Activated T-helper 1 cell treated with anti-CD3 and anti-CD28 coated beads, Interleukin-2, amount 50 U/mL, for 16 hours (primary cell): ENCODE measurements around the gene LAMA2.

Experiments
- DNase-seq, 2 donors: peaks; one replicate each; pipeline ENCODE4 v3.0.0-alpha.2; 2020; ENCODE audit warnings: low read depth in 1 of 2, low spot score in 1 of 2

The LAMA2 gene

GRCh38 chr6:129507846-129508245 lies 624.9 kb downstream of the LAMA2 start:
- DNase-seq, result no peak

GRCh38 chr6:129508477-129509145 lies 625.7 kb downstream of the LAMA2 start:
- DNase-seq, result no peak

GRCh38 chr6:129510950-129511349 lies 628.0 kb downstream of the LAMA2 start:
- no peak for DNase-seq

- no peak for DNase-seq
Observed at GRCh38 chr6:129513471-129513870, 630.5 kb downstream of the LAMA2 start.

GRCh38 chr6:129515004-129515403 lies 632.1 kb downstream of the LAMA2 start:
- DNase-seq, result no peak

GRCh38 chr6:129516005-129516404 lies 633.1 kb downstream of the LAMA2 start:
- DNase-seq, result no peak

GRCh38 chr6:129516787-129517186 lies 633.8 kb downstream of the LAMA2 start:
- DNase-seq, result no peak

GRCh38 chr6:129517288-129517687 lies 634.4 kb downstream of the LAMA2 start:
- no peak for DNase-seq

GRCh38 chr6:129519750-129520149 lies 636.8 kb downstream of the LAMA2 start:
- DNase-seq, result no peak

GRCh38 chr6:129521946-129522345 lies 639.0 kb downstream of the LAMA2 start:
- DNase-seq, result no peak

GRCh38 chr6:129523816-129524215 lies 640.9 kb downstream of the LAMA2 start:
- no peak for DNase-seq

- no peak for DNase-seq
Observed at GRCh38 chr6:129525055-129525454, 642.1 kb downstream of the LAMA2 start.

GRCh38 chr6:129534926-129535325 lies 652.0 kb downstream of the LAMA2 start:
- DNase-seq, result no peak

- no peak for DNase-seq
Observed at GRCh38 chr6:129536271-129536670, 653.3 kb downstream of the LAMA2 start.

GRCh38 chr6:129539032-129539431 lies 656.1 kb downstream of the LAMA2 start:
- no peak for DNase-seq

GRCh38 chr6:129542705-129543104 lies 659.8 kb downstream of the LAMA2 start:
- DNase-seq, result no peak

- no peak for DNase-seq
Observed at GRCh38 chr6:129543981-129544380, 661.0 kb downstream of the LAMA2 start.

GRCh38 chr6:129544892-129545612 lies 662.1 kb downstream of the LAMA2 start:
- DNase-seq, result no peak

GRCh38 chr6:129546702-129547101 lies 663.8 kb downstream of the LAMA2 start:
- DNase-seq, result no peak

- no peak for DNase-seq
Observed at GRCh38 chr6:129551486-129551885, 668.5 kb downstream of the LAMA2 start.

- no peak for DNase-seq
Observed at GRCh38 chr6:129552413-129552812, 669.5 kb downstream of the LAMA2 start.

- no peak for DNase-seq
Observed at GRCh38 chr6:129555206-129555832, 672.4 kb downstream of the LAMA2 start.
